ENCODE data around the gene PTCD2. TPM values are rescaled to one million over a fixed set of nuclear protein-coding genes. Genes with fewer than 3 reads are reported as not detected.
A peak's percentile ranks its signal among the peaks of the same experiment; 100 is the strongest.

Gene PTCD2
- total RNA-seq, 1 experiment from 2014 or later, result 19.3 TPM

- intact Hi-C loops (cut with micrococcal nuclease), result no loop called here
- Histone ChIP-seq H3K9me2 (ENCODE audit: insufficient read depth) (no peaks in the 10 kb centered on the region), H3K27me3 (ENCODE audit: insufficient read depth, low read length) (no peaks in the 10 kb centered on the region), H3K4me3 (replicated peaks in 1 of 2; ENCODE audit: low read depth in 1 of 2, low read length in 2 of 2) (no peak overlapping the region), H3K4me2 (ENCODE audit: low read length) (no peak overlapping the region), H3K9ac (ENCODE audit: low read length) (no peak overlapping the region), H3K4me1 (ENCODE audit: control insufficient read depth in 1 of 2, insufficient read depth in 2 of 2, low read length in 2 of 2) (peaks cover 0 to 12% of the 10 kb centered on the region in 2 experiments; a peak in 2 of 4 replicates), H2AFZ (ENCODE audit: low read depth, low read length, poor library complexity, severe bottlenecking) (no peak overlapping the region), H3K9me3 (ENCODE audit: control insufficient read depth in 1 of 2, insufficient read depth in 1 of 2, low read depth in 1 of 2, low read length in 2 of 2) (no peaks in the 10 kb centered on the region), H4K20me1 (ENCODE audit: insufficient read depth) (no peaks in the 10 kb centered on the region), H3K27ac (ENCODE audit: low read depth, low read length) (no peak overlapping the region), H3K36me3 (ENCODE audit: control insufficient read depth in 1 of 2, insufficient read depth in 2 of 2, low read length in 2 of 2) (no peaks in the 10 kb centered on the region), H3K79me2 (ENCODE audit: insufficient read depth, low read length) (no peaks in the 10 kb centered on the region)
- ChIA-PET POLR2A (no interaction called here), CTCF (no interaction called here), RAD21 (ENCODE audit: low non-redundant PET in 1 of 2, low total read pairs in 2 of 2, uncharacterized antibody in 2 of 2, unreplicated experiment in 2 of 2) (no interaction called here)
- peak; percentile 63; the same call in 1 of the 2 replicates for ATAC-seq
- no peak for DNase-seq (ENCODE audit: low read depth, low spot score)
- no TSS peak for BruUV-seq (replicated peaks)
- TF ChIP-seq, protein P1, sequence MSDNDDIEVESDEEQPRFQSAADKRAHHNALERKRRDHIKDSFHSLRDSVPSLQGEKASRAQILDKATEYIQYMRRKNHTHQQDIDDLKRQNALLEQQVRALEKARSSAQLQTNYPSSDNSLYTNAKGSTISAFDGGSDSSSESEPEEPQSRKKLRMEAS (IDR thresholded peaks at IDR 0.05), result peak; percentile 54
- no peak for TF ChIP-seq CEBPB (IDR thresholded peaks at IDR 0.05; ENCODE audit: low read depth)
Observed at GRCh38 chr5:72383280-72383679, 63.1 kb downstream of the PTCD2 start.

- intact Hi-C loops (cut with micrococcal nuclease), result no loop called here
- Histone ChIP-seq H3K4me2 (ENCODE audit: low read length) (no peak overlapping the region), H3K4me3 (replicated peaks in 1 of 2; ENCODE audit: low read depth in 1 of 2, low read length in 2 of 2) (no peak overlapping the region), H3K9me3 (ENCODE audit: control insufficient read depth in 1 of 2, insufficient read depth in 1 of 2, low read depth in 1 of 2, low read length in 2 of 2) (no peaks in the 10 kb centered on the region), H3K4me1 (ENCODE audit: control insufficient read depth in 1 of 2, insufficient read depth in 2 of 2, low read length in 2 of 2) (peaks cover 0 to 8% of the 10 kb centered on the region in 2 experiments; a peak in 1 of 4 replicates), H3K27me3 (ENCODE audit: insufficient read depth, low read length) (no peaks in the 10 kb centered on the region), H3K9ac (ENCODE audit: low read length) (no peak overlapping the region), H3K36me3 (ENCODE audit: control insufficient read depth in 1 of 2, insufficient read depth in 2 of 2, low read length in 2 of 2) (no peaks in the 10 kb centered on the region), H4K20me1 (ENCODE audit: insufficient read depth) (no peaks in the 10 kb centered on the region), H3K9me2 (ENCODE audit: insufficient read depth) (no peaks in the 10 kb centered on the region), H3K79me2 (ENCODE audit: insufficient read depth, low read length) (no peaks in the 10 kb centered on the region), H2AFZ (ENCODE audit: low read depth, low read length, poor library complexity, severe bottlenecking) (no peak overlapping the region), H3K27ac (ENCODE audit: low read depth, low read length) (no peak overlapping the region)
- DNase-seq (ENCODE audit: low read depth, low spot score), result no peak
- RAD21 ChIA-PET (ENCODE audit: low non-redundant PET in 1 of 2, low total read pairs in 2 of 2, uncharacterized antibody in 2 of 2, unreplicated experiment in 2 of 2), result no interaction called here
- POLR2A ChIA-PET, result no interaction called here
- CTCF ChIA-PET, result no interaction called here
- no TSS peak for BruUV-seq (replicated peaks)
- no peak for ATAC-seq
- no peak for TF ChIP-seq SRF (IDR thresholded peaks at IDR 0.05; ENCODE audit: low read depth)
- TF ChIP-seq, protein P2, sequence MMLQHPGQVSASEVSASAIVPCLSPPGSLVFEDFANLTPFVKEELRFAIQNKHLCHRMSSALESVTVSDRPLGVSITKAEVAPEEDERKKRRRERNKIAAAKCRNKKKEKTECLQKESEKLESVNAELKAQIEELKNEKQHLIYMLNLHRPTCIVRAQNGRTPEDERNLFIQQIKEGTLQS (IDR thresholded peaks at IDR 0.05), result no peak
- TF ChIP-seq, protein P1 (IDR thresholded peaks at IDR 0.05), result no peak
- TF ChIP-seq, protein P3, sequence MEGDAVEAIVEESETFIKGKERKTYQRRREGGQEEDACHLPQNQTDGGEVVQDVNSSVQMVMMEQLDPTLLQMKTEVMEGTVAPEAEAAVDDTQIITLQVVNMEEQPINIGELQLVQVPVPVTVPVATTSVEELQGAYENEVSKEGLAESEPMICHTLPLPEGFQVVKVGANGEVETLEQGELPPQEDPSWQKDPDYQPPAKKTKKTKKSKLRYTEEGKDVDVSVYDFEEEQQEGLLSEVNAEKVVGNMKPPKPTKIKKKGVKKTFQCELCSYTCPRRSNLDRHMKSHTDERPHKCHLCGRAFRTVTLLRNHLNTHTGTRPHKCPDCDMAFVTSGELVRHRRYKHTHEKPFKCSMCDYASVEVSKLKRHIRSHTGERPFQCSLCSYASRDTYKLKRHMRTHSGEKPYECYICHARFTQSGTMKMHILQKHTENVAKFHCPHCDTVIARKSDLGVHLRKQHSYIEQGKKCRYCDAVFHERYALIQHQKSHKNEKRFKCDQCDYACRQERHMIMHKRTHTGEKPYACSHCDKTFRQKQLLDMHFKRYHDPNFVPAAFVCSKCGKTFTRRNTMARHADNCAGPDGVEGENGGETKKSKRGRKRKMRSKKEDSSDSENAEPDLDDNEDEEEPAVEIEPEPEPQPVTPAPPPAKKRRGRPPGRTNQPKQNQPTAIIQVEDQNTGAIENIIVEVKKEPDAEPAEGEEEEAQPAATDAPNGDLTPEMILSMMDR (IDR thresholded peaks at IDR 0.05 in 2 of 3, conservative IDR thresholded peaks at IDR 0.05 in 1 of 3; ENCODE audit: borderline replicate concordance in 1 of 3, insufficient read depth in 1 of 3, low read depth in 2 of 3, low read length in 2 of 3), result no peak
- no peak for TF ChIP-seq ZFX (IDR thresholded peaks at IDR 0.05)
- TF ChIP-seq YY1 (IDR thresholded peaks at IDR 0.05; ENCODE audit: extremely low read depth, insufficient replicate concordance, low read depth, low read length), result no peak
- TF ChIP-seq FOSL1 (IDR thresholded peaks at IDR 0.05; ENCODE audit: low read depth), result no peak
- no peak for TF ChIP-seq POLR2A (IDR thresholded peaks at IDR 0.05; ENCODE audit: borderline replicate concordance, extremely low read depth, insufficient read depth, insufficient read length)
- no peak for TF ChIP-seq ZNF274 (IDR thresholded peaks at IDR 0.05; ENCODE audit: low read depth, low read length)
- no peak for TF ChIP-seq POLR2AphosphoS5 (IDR thresholded peaks at IDR 0.05; ENCODE audit: low read depth, low read length)
- TF ChIP-seq RAD21 (IDR thresholded peaks at IDR 0.05; ENCODE audit: low read depth), result no peak
- no peak for TF ChIP-seq EZH2 (IDR thresholded peaks at IDR 0.05)
- TF ChIP-seq EGR1 (IDR thresholded peaks at IDR 0.05; ENCODE audit: low read depth), result no peak
- TF ChIP-seq, protein P4, sequence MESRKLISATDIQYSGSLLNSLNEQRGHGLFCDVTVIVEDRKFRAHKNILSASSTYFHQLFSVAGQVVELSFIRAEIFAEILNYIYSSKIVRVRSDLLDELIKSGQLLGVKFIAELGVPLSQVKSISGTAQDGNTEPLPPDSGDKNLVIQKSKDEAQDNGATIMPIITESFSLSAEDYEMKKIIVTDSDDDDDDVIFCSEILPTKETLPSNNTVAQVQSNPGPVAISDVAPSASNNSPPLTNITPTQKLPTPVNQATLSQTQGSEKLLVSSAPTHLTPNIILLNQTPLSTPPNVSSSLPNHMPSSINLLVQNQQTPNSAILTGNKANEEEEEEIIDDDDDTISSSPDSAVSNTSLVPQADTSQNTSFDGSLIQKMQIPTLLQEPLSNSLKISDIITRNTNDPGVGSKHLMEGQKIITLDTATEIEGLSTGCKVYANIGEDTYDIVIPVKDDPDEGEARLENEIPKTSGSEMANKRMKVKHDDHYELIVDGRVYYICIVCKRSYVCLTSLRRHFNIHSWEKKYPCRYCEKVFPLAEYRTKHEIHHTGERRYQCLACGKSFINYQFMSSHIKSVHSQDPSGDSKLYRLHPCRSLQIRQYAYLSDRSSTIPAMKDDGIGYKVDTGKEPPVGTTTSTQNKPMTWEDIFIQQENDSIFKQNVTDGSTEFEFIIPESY (IDR thresholded peaks at IDR 0.05; ENCODE audit: extremely low read depth, insufficient replicate concordance, low read length), result no peak
- no peak for TF ChIP-seq CBX3 (IDR thresholded peaks at IDR 0.05; ENCODE audit: low read depth)
- no peak for TF ChIP-seq JUND (IDR thresholded peaks at IDR 0.05)
- TF ChIP-seq SIN3A (IDR thresholded peaks at IDR 0.05; ENCODE audit: low read depth), result no peak
- TF ChIP-seq CEBPB (IDR thresholded peaks at IDR 0.05; ENCODE audit: low read depth), result no peak
- no peak for TF ChIP-seq EZH2phosphoT487 (IDR thresholded peaks at IDR 0.05; ENCODE audit: borderline replicate concordance)
Observed at GRCh38 chr5:72383726-72384125, 63.6 kb downstream of the PTCD2 start.

All from HCT116 (cell line).